Astrocyte (in vitro differentiated cells and primary cell): ENCODE results near the gene PEAR1. TPM values are rescaled to one million over a fixed set of nuclear protein-coding genes. Genes with fewer than 3 reads are reported as not detected.

Source experiments
- DNase-seq: peaks from one replicate; pipeline ENCODE4 v3.0.0-alpha.2; 2010; ENCODE audit warnings: low read depth
- FAIRE-seq: peaks from 2 replicates; lab custom pipeline; 2011; peaks lifted over from hg19 to GRCh38; lab: Jason Lieb, UNC
- H2AFZ ChIP-seq: 2 replicates; pipeline ENCODE4 v1.6.0; 2012; ENCODE audit warnings: low read depth, low read length, inconsistent platforms
- H3K27ac ChIP-seq: 2 replicates; pipeline ENCODE4 v1.5.1; 2011; ENCODE audit warnings: low read depth, low read length, inconsistent platforms
- H3K27me3 ChIP-seq: 2 replicates; pipeline ENCODE4 v1.6.0; 2011; ENCODE audit warnings: low read length, inconsistent platforms; ENCODE audit not compliant: insufficient read depth
- H3K36me3 ChIP-seq: 2 replicates; pipeline ENCODE4 v1.5.1; 2011; ENCODE audit warnings: low read length, inconsistent platforms; ENCODE audit not compliant: insufficient read depth
- H3K4me1 ChIP-seq: 2 replicates; pipeline ENCODE4 v1.5.1; 2011; ENCODE audit warnings: low read length, inconsistent platforms; ENCODE audit not compliant: insufficient read depth
- H3K4me2 ChIP-seq: 2 replicates; pipeline ENCODE4 v1.6.0; 2012; ENCODE audit warnings: low read length, inconsistent platforms
- H3K4me3 ChIP-seq: 2 replicates; pipeline ENCODE4 v1.5.1; 2011; ENCODE audit warnings: low read depth, mild to moderate bottlenecking, low read length, inconsistent platforms; ENCODE audit not compliant: insufficient read depth
- H3K79me2 ChIP-seq: 2 replicates; pipeline ENCODE4 v1.6.0; 2012; ENCODE audit warnings: mild to moderate bottlenecking, low read length, inconsistent platforms; ENCODE audit not compliant: insufficient read depth
- H3K9ac ChIP-seq: 2 replicates; pipeline ENCODE4 v1.6.0; 2012; ENCODE audit warnings: mild to moderate bottlenecking, low read length, inconsistent platforms
- H3K9me3 ChIP-seq: 2 replicates; pipeline ENCODE4 v1.5.1; 2012; ENCODE audit warnings: low read depth, mild to moderate bottlenecking, low read length, inconsistent platforms; ENCODE audit not compliant: insufficient read depth
- H4K20me1 ChIP-seq: 2 replicates; pipeline ENCODE4 v1.6.0; 2012; ENCODE audit warnings: low read length, inconsistent platforms; ENCODE audit not compliant: insufficient read depth
- H3K27ac Mint-ChIP-seq: one replicate; pipeline ENCODE4 v1.8.0; 2021; ENCODE audit warnings: mild to moderate bottlenecking, mixed read lengths; ENCODE audit not compliant: unreplicated experiment
- H3K27me3 Mint-ChIP-seq: one replicate; pipeline ENCODE4 v1.8.0; 2021; ENCODE audit warnings: low read depth, mixed read lengths; ENCODE audit not compliant: unreplicated experiment
- H3K36me3 Mint-ChIP-seq: one replicate; pipeline ENCODE4 v1.8.0; 2021; ENCODE audit warnings: low read depth, mixed read lengths; ENCODE audit not compliant: unreplicated experiment
- H3K4me1 Mint-ChIP-seq: one replicate; pipeline ENCODE4 v1.8.0; 2021; ENCODE audit warnings: low read depth, mixed read lengths; ENCODE audit not compliant: unreplicated experiment
- H3K4me3 Mint-ChIP-seq: one replicate; pipeline ENCODE4 v1.8.0; 2021; ENCODE audit warnings: mild to moderate bottlenecking, moderate library complexity, mixed read lengths; ENCODE audit not compliant: unreplicated experiment
- H3K9me3 Mint-ChIP-seq: one replicate; pipeline ENCODE4 v1.8.0; 2021; ENCODE audit warnings: mild to moderate bottlenecking, mixed read lengths; ENCODE audit not compliant: unreplicated experiment
- EZH2 ChIP-seq: IDR thresholded peaks from 2 replicates; pipeline ENCODE4 v1.6.1; 2012; ENCODE audit warnings: mild to moderate bottlenecking, low read length, inconsistent platforms; ENCODE audit not compliant: insufficient read depth
- total RNA-seq: library from RNA; stranded (reverse); gene quantifications from 2 replicates; pipeline ENCODE4 v1.2.1, GENCODE V29; 2021
- TF ChIP-seq, protein P1 (sequence below): IDR thresholded peaks from 2 replicates; pipeline ENCODE4 v1.5.1; 2011; ENCODE audit warnings: low read depth, mild to moderate bottlenecking, inconsistent platforms, low read length, moderate library complexity; ENCODE audit not compliant: insufficient read depth

Gene PEAR1
- total RNA-seq, 1 donor from 2014 or later = 17.3 TPM

DNA sequence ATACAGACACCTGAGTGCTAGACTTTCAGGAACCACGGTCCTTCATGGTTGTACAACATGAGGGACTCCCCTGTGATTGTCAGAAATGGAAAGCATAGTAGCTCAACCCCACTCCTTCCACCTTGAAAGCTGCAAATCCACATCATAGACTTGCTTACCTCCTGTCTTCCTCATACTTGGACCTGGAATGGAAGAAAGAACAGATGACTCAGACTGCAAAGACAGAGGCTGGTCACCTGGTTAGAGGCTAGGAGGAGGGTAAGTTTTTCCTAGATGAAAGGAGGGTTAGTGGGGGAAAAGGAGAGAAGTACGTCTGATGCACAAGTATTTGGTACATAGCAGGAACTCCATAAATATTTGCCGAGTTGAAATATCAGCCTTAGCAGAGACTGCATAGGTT is 64.1 kb downstream of the PEAR1 start:
- no peaks in the 10 kb centered on the region for H4K20me1 ChIP-seq
- Mint-ChIP-seq H3K27me3 (no peaks in the 10 kb centered on the region), H3K36me3 (peaks cover 42% of the 10 kb centered on the region), H3K4me1 (peaks cover 23% of the 10 kb centered on the region), H3K9me3 (no peaks in the 10 kb centered on the region), H3K4me3 (no peak overlapping the region), H3K27ac (no peak overlapping the region)
- no peak overlapping the region for H3K27ac ChIP-seq
- TF ChIP-seq EZH2 = no peak
- TF ChIP-seq, protein P1, sequence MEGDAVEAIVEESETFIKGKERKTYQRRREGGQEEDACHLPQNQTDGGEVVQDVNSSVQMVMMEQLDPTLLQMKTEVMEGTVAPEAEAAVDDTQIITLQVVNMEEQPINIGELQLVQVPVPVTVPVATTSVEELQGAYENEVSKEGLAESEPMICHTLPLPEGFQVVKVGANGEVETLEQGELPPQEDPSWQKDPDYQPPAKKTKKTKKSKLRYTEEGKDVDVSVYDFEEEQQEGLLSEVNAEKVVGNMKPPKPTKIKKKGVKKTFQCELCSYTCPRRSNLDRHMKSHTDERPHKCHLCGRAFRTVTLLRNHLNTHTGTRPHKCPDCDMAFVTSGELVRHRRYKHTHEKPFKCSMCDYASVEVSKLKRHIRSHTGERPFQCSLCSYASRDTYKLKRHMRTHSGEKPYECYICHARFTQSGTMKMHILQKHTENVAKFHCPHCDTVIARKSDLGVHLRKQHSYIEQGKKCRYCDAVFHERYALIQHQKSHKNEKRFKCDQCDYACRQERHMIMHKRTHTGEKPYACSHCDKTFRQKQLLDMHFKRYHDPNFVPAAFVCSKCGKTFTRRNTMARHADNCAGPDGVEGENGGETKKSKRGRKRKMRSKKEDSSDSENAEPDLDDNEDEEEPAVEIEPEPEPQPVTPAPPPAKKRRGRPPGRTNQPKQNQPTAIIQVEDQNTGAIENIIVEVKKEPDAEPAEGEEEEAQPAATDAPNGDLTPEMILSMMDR = no peak
- H2AFZ ChIP-seq = no peak overlapping the region
- no peaks in the 10 kb centered on the region for H3K9me3 ChIP-seq
- DNase-seq (no peak), FAIRE-seq (no peak)
- H3K4me2 ChIP-seq = no peak overlapping the region
- H3K27me3 ChIP-seq = no peaks in the 10 kb centered on the region
- no peaks in the 10 kb centered on the region for H3K79me2 ChIP-seq
- no peak overlapping the region for H3K9ac ChIP-seq
- H3K4me1 ChIP-seq = no peaks in the 10 kb centered on the region
- H3K4me3 ChIP-seq = no peak overlapping the region
- H3K36me3 ChIP-seq = peaks cover 42% of the 10 kb centered on the region

DNA sequence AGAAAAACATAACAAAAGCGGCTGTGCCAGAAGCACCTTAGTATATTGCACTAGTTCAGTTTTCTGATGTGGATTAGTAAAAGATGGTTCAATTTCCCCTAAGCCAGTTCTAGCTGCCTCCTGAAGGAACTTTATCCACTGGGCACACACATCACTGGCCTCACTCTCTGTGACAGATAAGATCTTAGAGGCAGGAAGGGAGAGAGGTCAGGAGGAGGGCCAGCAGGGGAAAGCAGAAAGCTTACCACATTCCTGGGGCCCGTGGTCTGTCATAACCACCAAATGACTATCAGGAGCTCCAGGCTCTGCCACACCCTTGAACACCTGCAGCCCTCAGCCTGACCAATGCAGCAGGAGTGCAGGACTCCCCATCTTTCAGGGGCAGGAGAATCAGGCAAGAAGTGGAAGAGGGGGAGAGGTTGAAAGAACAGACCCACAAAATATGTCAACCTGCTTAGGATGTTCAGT is 64.8 kb downstream of the PEAR1 start:
- H3K27ac ChIP-seq = no peak overlapping the region
- TF ChIP-seq EZH2 = no peak
- TF ChIP-seq, protein P1 = no peak
- no peaks in the 10 kb centered on the region for H3K4me1 ChIP-seq
- H3K4me3 Mint-ChIP-seq = no peak overlapping the region
- peaks cover 24% of the 10 kb centered on the region for H3K4me1 Mint-ChIP-seq
- DNase-seq = no peak
- H3K27ac Mint-ChIP-seq = no peak overlapping the region
- H2AFZ ChIP-seq = no peak overlapping the region
- no peak overlapping the region for H3K4me2 ChIP-seq
- H3K27me3 ChIP-seq = no peaks in the 10 kb centered on the region
- H3K9me3 Mint-ChIP-seq = no peaks in the 10 kb centered on the region
- no peak overlapping the region for H3K9ac ChIP-seq
- H3K36me3 ChIP-seq = peaks cover 46% of the 10 kb centered on the region
- no peaks in the 10 kb centered on the region for H4K20me1 ChIP-seq
- no peak overlapping the region for H3K4me3 ChIP-seq
- H3K9me3 ChIP-seq = no peaks in the 10 kb centered on the region
- FAIRE-seq = no peak
- H3K36me3 Mint-ChIP-seq = peaks cover 42% of the 10 kb centered on the region
- no peaks in the 10 kb centered on the region for H3K79me2 ChIP-seq
- no peaks in the 10 kb centered on the region for H3K27me3 Mint-ChIP-seq

DNA sequence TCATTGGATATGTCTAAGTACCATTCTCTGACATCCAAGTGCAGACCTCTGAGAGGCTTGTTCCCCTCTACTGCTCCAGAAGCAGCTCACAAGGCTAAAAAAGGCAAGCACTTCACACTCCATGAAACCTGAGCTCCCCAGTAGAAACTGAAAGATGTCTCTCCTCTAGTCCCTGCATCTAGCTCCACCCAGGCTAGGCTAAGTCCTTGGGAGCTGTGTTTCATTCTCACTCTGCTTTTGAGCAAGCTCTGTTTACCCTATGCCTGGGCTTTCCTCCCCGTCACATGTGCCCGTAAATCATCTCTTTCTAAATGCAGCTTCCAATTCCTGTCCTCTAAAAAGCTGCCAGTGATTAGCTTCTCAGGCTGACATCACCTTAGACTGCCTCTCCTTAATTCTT is 65.9 kb downstream of the PEAR1 start:
- Mint-ChIP-seq H3K4me1 (peaks cover 34% of the 10 kb centered on the region), H3K9me3 (no peaks in the 10 kb centered on the region), H3K27ac (no peak overlapping the region), H3K27me3 (no peaks in the 10 kb centered on the region), H3K4me3 (no peak overlapping the region), H3K36me3 (peaks cover 50% of the 10 kb centered on the region)
- DNase-seq = no peak
- Histone ChIP-seq H3K9me3 (no peaks in the 10 kb centered on the region), H3K9ac (no peak overlapping the region), H3K36me3 (peaks cover 48% of the 10 kb centered on the region), H3K4me1 (no peaks in the 10 kb centered on the region), H3K4me3 (no peak overlapping the region), H3K4me2 (no peak overlapping the region), H4K20me1 (no peaks in the 10 kb centered on the region), H3K79me2 (no peaks in the 10 kb centered on the region), H3K27ac (no peak overlapping the region), H2AFZ (no peak overlapping the region), H3K27me3 (no peaks in the 10 kb centered on the region)
- no peak for FAIRE-seq
- TF ChIP-seq, protein P1 = no peak
- no peak for TF ChIP-seq EZH2
